Type B pancreatic cell (in vitro differentiated cells): ENCODE results near the gene CAPN15. TPM values are rescaled to one million over a fixed set of nuclear protein-coding genes. Genes with fewer than 3 reads are reported as not detected.

Source experiments
- DNase-seq: peaks from one replicate; pipeline ENCODE4 v3.0.0; 2021; ENCODE audit warnings: mixed read lengths; ENCODE audit not compliant: unreplicated experiment; ENCODE audit errors: extremely low spot score
- H3K27ac Mint-ChIP-seq: 2 replicates; pipeline ENCODE4 v1.8.0; 2021; ENCODE audit warnings: mild to moderate bottlenecking, mixed read lengths
- H3K27me3 Mint-ChIP-seq: 2 replicates; pipeline ENCODE4 v1.8.0; 2021; ENCODE audit warnings: mixed read lengths
- H3K36me3 Mint-ChIP-seq: 2 replicates; pipeline ENCODE4 v1.8.0; 2021; ENCODE audit warnings: mixed read lengths
- H3K4me1 Mint-ChIP-seq: one replicate; pipeline ENCODE4 v1.8.0; 2021; ENCODE audit warnings: mixed read lengths; ENCODE audit not compliant: unreplicated experiment
- H3K4me3 Mint-ChIP-seq: 2 replicates; pipeline ENCODE4 v1.8.0; 2021; ENCODE audit warnings: mild to moderate bottlenecking, mixed read lengths
- H3K9me3 Mint-ChIP-seq: 2 replicates; pipeline ENCODE4 v1.8.0; 2021; ENCODE audit warnings: mixed read lengths
- CTCF ChIP-seq: fragments of 200-600 bp; sonication (generic); conservative IDR thresholded peaks from 2 replicates; pipeline ENCODE4 v1.5.0; 2021; ENCODE audit warnings: antibody characterized with exemption, mild to moderate bottlenecking
- total RNA-seq: library from RNA; stranded (reverse); gene quantifications from 2 replicates; pipeline ENCODE4 v1.2.1, GENCODE V29; 2021; ENCODE audit warnings: low replicate concordance

Gene CAPN15
- total RNA-seq, 1 donor from 2014 or later: 52.3 TPM

GRCh38 chr16:555528-556473 lies 28.3 kb downstream of the CAPN15 start:
- H3K27ac Mint-ChIP-seq: no peak overlapping the region
- peaks cover 9% of the 10 kb centered on the region for H3K27me3 Mint-ChIP-seq
- TF ChIP-seq CTCF: no peak
- H3K4me1 Mint-ChIP-seq: peaks cover 3% of the 10 kb centered on the region
- H3K36me3 Mint-ChIP-seq: no peaks in the 10 kb centered on the region
- H3K9me3 Mint-ChIP-seq: no peaks in the 10 kb centered on the region
- no peak for DNase-seq
- H3K4me3 Mint-ChIP-seq: no peak overlapping the region

GRCh38 chr16:556474-557173 lies 29.1 kb downstream of the CAPN15 start:
- no peak overlapping the region for H3K4me3 Mint-ChIP-seq
- no peak overlapping the region for H3K27ac Mint-ChIP-seq
- peaks cover 11% of the 10 kb centered on the region for H3K27me3 Mint-ChIP-seq
- H3K36me3 Mint-ChIP-seq: no peaks in the 10 kb centered on the region
- DNase-seq: no peak
- no peaks in the 10 kb centered on the region for H3K9me3 Mint-ChIP-seq
- no peak for TF ChIP-seq CTCF
- H3K4me1 Mint-ChIP-seq: peaks cover 3% of the 10 kb centered on the region

- Mint-ChIP-seq H3K36me3 (no peaks in the 10 kb centered on the region), H3K27ac (no peak overlapping the region), H3K4me3 (no peak overlapping the region), H3K9me3 (no peaks in the 10 kb centered on the region), H3K4me1 (peaks cover 9% of the 10 kb centered on the region), H3K27me3 (peaks cover 21% of the 10 kb centered on the region)
- DNase-seq: no peak
- no peak for TF ChIP-seq CTCF
These were observed 30.2 kb downstream of the CAPN15 start for GRCh38 chr16:557463-558297.

- no peak for DNase-seq
- TF ChIP-seq CTCF: no peak
- H3K27ac Mint-ChIP-seq: no peak overlapping the region
- no peak overlapping the region for H3K4me3 Mint-ChIP-seq
- peaks cover 22% of the 10 kb centered on the region for H3K27me3 Mint-ChIP-seq
- no peaks in the 10 kb centered on the region for H3K9me3 Mint-ChIP-seq
- peaks cover 9% of the 10 kb centered on the region for H3K4me1 Mint-ChIP-seq
- no peaks in the 10 kb centered on the region for H3K36me3 Mint-ChIP-seq
These were observed 30.9 kb downstream of the CAPN15 start for GRCh38 chr16:558298-559020.

- Mint-ChIP-seq H3K27me3 (peaks cover 22% of the 10 kb centered on the region), H3K4me3 (no peak overlapping the region), H3K36me3 (no peaks in the 10 kb centered on the region), H3K4me1 (peaks cover 9% of the 10 kb centered on the region), H3K27ac (no peak overlapping the region), H3K9me3 (no peaks in the 10 kb centered on the region)
- no peak for DNase-seq
- no peak for TF ChIP-seq CTCF
These were observed 31.5 kb downstream of the CAPN15 start for GRCh38 chr16:559021-559380.
